ENCODE data around the gene NCKAP5.

Gene NCKAP5

DNA sequence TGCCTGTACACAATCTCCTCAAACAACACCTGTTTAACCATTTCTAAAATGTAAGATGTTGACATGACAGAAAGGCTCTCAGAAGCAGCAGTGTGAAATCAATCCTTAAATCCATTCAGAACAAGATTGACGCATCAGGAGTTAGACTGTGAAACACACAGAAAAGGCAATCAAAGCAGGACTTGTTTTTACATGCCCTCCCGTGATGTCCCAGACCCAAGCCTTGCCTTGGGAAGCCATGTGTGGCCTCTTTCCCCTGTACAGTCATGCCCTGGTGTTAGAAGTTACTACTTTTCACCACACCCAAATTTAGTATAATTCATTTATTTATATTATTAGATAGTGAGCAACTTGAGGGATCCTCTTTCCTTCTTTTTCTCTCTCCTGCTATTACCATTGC is 115.7 kb downstream of the NCKAP5 start:
- no peak for DNase-seq

DNA sequence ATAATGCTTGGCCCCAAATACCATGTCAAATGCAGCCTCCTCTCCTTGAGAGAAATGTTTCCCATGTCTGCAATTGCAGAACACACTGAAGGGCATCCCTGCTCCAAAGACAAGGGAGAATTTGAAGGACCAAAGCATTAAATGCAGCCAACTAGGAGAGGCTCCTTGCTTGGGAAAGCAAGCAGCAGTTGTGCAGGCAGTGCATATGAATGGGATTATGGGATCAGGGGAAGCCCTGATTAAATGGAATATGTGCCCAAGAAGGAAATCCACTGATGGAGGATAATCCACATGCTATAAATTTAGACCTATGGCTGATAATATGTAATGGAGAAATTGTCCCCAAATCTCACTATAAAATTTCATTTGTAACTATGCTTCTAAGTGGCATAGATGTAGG is 116.1 kb downstream of the NCKAP5 start:
- DNase-seq = no peak

DNA sequence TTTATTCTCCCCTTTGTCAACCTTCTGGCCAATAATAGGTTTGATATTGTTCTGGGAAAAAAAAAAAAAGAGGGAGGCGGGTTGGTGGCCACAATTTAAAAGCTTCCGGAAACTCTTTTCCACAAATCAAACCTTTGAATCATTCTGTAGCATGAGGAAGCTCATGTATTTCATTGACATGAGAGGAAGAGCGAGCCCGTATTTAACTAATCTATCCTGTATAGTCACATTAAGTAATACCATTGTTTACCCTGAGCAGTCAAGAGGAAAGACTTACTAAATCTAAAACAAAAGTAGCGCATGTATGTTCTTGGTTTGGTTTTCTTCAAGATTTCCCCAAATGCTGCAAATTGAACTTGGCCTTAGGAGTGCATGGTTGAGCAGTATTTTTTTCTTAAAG is 120.1 kb downstream of the NCKAP5 start:
- DNase-seq = no peak

DNA sequence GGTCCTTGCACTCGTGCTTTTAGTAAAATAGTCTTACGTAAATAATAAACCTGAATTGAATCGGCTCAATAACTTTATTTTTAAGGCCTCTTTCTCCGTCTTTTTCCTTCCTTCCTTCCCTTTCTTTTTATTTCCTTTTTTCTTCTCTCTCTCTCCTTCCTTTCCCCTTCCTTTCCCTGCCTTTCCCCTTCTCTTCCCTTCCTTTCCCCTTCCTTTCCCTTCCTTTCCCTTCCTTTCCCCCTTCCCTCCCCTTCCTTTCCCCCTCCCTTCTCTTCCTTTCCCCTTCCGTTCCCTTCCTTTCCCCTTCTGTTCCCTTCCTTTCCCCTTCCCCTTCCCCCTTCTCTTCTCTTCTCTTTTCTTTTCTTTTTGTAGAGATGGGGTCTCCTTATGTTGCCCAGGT is 121.0 kb downstream of the NCKAP5 start:
- DNase-seq = no peak

DNA sequence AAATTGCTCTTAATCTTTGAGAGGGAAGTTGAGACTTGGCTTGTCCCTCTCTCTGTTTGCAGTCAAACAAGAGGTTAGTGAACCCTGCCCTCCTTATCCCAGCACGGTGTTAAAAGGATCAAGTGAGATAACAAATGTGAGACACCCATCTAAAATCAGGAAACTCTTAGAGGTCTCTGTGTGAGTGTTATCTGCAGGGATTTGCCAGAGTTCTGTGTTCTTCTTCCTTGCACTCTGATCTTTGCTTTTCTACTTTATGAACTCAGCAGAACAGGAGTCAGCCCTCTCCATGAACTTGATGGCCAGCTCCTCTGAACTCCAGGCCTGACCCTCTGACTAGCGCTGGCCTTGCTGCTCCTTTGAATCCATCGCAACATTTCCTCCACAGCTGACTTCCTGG is 123.8 kb downstream of the NCKAP5 start:
- no peak for DNase-seq

DNA sequence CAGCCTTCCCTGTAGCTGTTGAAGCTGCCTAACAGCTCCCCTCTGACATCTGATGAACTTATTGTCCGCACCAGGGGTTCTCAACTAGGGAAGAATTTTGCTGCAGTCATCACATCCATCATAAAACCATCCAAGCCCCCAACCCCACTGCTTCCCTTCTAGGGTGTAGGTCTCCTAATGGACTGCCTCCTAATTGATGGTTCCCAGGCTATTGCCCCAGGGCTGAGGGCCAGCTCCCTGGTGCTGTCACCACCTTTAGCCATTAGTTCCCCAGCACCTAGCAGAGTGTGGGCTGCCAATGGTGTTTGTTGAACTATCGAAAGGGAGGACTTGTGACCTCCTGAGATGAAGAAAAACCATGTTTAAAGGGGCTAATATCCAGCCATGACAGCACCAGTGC is 125.9 kb downstream of the NCKAP5 start:
- no peak for DNase-seq

DNA sequence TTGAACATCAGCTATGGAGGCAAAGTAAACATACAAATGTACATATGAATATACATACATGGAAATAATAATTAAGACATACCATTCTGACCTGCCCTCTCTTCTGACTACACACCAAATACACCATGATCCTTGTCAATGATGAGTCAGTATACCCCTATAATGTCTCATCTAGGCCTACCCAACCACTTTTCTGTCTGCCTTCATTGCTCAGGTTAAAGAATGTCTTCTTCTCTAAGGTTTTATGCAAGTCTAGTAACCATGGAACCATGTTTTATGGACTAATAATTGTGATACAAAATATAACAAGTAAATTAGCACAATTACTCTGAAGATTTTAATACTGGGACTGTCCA is 128.7 kb downstream of the NCKAP5 start:
- DNase-seq = no peak

DNA sequence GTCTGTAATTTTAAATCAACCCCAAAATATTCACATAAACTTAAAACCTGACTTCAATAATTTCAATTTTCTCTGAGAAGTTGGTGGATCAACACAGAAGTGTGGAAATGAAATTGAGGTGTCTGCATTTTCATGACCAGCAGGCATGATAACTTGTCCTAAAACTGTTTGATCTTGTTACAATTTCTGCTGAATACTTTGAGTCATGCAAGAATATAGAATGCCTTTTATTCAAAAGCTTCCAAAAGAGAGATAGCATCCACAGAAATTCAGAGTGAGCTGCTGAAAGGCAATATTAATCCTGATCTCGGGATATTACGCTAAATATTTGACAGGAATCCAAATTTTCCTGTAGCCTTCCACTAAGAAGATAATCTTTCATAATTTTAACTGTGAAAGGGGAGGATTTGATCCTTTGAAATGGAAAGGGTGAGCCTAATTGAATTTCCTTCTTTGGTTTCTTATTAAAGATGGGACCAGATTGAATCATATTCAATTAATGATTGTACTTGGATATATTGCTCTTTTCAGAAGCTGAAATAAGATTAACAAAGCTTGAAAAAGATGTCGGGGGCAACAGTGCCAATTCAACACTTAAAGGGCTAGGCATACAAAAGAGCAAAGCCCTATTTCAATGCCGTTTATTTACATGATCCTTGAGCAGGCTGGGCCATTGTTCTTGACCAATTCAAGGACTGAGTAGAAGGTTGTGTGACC is 129.3 kb downstream of the NCKAP5 start:
- DNase-seq = no peak

DNA sequence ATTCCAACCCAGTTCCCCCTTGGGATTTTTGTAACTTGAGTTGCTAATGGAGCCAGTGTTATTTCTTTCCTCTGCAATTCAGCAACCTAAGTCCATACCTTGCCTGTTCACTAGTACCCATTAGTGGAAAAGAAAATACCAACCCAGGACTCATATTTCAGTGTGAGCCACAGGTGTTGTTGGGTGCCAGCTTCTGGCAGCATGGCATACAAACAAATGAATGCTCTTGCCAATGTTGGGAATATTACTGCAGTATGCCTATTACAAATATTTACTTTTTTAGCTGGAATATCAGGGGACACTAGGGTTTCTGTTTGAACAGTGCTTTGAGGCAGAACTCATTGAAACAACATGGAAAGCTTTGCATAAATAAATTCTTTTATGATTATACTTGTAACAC is 130.2 kb downstream of the NCKAP5 start:
- no peak for DNase-seq

DNA sequence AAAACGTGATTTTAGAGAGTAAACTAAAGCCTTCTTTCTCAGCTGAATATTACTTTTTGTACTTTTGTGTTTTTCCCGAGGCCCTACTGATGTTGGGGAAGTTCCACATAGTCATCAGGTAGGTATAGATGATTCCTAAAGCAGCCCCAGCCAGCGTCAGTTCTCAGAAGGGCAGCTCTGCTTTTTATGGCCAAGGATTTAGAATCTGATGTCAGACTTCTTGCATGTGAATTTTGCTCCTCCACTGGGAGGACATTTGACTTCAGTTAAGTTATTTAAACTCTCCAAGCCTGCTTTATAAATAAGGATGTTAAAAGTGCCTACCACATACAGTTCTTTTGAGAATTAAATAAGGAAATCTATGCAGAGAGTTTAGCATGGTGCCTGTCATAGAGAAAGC is 130.8 kb downstream of the NCKAP5 start:
- DNase-seq = no peak

DNA sequence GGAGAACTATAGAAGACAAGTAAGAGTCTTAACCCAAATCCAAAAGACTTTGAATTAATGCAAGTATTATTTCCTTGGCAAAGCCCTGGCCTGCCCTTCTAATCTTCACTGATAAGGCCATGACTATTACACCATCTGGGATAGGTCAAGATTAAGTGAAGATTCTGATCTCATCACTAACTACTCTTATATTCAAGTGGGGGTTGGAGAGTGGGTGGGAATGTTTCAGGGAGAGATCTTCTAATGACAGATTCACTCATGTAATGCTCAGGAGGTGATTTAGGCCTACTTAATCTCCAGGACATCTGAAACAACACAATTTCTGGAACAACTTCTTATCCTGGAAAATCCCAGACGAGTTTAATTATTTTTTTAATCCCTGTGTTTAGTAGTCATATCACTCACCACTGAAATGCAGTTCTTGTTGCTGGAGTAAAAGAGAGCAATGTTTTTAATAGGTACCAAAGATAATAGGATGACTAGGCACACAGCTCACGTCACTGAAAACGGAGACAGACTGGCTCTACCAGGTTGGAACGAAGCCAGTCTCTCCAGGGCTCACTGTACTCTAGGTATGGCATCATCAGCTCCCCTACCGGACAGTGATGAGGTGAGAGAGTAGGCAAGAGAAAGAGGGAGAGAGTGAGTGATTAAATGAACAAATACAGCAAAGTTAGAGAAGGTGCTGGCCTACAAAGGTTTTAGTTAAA is 133.1 kb downstream of the NCKAP5 start:
- DNase-seq = no peak

DNA sequence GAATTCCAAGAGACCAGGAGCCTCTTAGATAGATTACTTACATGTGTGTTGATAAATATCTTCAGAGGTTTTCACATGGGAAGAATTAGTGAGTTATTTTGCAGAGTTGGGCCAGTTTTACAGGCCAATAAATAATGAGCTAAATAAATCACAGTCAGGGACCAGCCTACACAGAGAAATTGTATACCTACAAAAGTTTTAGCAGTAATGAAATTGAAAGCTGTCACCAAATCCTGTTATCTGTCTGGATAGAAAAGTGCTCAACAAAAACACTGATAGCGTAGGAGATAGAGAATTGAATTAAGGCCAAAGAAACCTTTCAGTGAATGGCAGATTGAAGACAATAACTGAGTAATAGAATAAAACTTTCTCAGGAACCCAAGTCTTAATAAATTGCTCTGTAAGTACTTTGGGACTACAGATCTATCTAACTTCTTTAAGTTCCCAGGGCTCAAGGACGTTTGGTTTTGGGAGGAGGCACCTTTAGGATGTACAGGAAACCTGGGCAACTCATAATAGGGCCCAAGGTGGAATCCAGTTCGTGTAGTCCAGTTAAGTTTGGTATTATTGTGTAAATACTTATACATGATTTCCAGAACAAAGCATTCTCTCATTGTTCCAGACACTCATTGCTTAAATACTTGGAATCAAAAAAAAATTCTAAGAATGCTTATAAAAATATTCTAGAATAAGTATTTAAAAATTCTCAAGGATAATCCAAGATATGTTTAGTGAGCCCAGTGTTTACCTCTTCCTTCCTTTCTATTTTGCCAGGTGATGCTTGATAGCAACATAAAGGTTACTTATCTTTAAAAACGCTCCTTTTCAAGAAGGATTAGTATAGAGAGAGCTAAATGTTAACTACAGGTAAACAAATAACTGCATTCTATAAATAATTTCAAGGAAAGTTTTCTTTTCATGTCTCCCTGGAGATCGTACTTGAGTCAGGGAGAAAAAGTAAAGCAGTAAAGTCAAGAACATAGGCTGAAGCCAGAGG is 134.5 kb downstream of the NCKAP5 start:
- DNase-seq = no peak

DNA sequence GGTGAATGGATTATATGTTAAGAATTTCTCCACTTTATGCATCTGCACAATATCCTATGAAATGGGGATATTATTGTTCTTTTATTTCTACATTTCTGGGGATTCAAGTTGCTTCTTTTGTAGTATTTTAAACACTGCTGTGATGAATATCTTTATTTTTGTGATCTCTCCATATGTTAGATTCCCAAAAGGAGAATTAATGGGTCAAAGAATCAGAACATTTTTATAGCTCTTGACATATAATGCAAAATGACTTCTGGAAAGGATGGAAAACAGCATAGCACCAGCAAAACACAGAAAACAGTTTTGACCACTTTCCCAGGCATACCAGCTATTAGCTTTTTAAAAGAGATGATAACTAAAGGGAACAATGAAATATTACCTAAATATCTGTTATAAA is 135.5 kb downstream of the NCKAP5 start:
- no peak for DNase-seq

DNA sequence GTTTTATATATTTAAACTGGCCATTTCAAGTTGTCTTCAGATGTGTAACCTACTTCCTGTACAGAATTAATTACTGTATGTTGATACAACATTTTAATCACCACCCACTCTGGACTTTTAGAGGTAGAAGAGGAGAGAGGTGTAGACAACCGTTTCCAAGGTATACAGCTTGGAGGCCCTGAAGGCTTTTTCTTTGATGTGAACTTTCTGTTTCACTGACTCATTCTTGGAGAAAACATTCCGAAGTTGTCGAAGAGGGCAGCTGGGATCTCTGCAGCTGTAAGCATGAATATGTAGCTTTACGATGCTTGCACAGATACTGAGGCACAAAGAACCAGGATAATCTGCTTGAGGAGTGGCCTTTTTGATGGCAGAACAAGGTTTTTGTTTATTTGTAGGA is 137.0 kb downstream of the NCKAP5 start:
- no peak for DNase-seq

DNA sequence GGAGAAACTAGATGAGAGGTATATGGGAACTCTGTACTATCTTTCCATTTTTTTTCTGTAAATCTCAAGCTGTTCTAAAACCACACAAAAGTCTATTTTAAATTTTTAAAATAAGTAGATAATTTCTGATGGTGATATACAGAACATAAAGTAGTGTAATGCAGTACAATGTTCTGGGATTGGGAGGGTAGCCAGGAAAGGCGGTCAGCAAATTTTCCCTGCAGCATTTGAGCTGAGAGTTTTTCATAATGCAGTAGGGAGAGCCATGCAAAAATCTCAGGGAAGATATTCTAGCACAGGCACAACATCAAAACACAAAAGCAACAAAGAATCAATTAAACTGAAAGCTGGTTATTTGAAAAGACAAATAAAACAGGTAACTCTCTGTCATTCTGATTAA is 141.5 kb downstream of the NCKAP5 start:
- no peak for DNase-seq

DNA sequence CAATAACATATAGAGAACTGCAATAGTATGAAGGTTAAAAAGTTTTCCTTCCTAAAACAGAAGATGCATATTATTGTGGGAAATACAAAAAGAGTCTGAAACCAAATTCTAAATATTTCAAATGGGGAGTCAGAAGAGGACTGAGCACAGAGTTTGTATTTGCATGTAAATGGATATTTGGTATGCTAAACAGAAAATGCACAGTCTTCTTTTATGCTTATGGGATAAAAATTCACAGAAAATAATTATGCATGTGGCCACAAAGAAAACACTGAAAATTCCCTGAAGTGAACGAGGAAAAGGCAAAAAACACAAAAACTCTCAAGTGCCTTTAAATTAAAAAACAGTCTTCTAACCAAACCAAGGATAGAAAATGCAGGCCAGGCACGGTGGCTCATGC is 142.7 kb downstream of the NCKAP5 start:
- no peak for DNase-seq

DNA sequence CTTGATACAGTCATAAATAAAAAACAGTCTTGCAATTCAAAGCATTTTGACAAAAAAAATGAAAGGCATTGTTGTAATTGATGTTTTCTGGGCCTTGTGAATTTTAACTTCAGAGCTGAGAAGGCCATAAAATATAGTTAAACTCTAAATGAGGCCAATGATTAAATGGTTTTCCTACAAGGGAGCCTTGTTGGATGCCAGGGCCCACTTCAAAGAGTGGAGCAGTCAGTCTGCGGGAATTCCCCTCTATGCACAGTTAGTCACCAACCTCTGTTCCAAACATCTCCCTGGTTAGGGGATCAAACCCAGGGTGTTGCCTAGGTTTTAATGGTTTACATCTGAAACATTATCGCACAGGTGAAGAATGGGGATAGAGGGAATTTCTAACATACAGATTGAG is 143.4 kb downstream of the NCKAP5 start:
- no peak for DNase-seq

DNA sequence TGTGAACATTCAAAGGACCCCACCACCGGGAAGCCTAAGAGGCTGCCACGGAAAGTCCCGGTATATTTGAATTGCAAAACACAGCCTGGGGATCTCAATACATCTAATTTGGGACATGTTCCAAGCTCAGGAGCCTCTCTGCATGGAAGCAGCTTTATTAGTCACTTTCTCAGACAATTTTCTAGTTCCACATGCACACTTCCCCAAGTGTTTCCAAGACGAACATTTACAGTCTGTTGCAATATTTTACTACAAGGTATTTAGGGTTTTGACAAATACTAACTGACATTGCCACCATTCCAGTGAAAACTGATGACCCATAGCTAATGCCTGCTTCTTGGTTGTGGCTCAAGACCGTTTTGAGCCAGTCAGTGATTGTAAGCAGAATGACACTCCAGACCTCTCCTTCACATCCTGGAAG is 145.3 kb downstream of the NCKAP5 start:
- DNase-seq = no peak

DNA sequence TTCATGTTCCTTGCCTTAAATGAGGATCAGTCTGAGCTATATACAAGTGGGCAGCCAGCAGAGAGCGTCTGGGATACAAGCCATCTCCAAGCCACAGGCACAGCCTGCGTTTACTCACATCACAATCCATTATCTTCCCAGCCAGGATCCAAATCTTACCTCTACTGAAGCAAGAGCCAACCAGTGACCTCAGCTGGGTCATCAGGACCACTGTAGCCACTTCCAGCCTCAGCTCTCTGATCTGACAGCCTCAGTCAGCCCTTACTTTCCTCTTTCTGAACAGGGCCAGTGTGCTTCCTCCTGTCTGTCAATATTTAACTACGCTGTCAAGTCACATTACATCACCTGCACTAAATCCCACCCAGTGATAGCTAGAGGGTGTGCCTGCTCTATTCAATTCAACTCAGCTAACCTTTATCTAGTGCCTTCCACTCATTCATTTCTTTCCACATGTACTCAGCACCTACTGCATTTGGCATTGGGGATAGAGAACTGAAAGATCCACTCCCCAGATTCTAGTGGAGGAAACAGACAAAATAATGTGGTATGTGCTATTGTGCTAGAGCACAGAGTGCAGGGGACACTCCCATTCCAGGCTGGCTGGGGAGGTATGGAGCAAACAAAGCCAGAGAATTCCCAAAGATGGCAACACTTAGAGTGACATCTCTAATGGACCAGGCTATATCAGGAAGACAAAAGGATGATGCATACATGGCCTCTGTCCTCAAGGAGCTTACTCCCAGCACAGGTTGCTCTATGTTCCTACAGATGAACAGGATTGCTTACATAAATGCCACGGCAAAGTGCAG is 146.5 kb downstream of the NCKAP5 start:
- no peak for DNase-seq

DNA sequence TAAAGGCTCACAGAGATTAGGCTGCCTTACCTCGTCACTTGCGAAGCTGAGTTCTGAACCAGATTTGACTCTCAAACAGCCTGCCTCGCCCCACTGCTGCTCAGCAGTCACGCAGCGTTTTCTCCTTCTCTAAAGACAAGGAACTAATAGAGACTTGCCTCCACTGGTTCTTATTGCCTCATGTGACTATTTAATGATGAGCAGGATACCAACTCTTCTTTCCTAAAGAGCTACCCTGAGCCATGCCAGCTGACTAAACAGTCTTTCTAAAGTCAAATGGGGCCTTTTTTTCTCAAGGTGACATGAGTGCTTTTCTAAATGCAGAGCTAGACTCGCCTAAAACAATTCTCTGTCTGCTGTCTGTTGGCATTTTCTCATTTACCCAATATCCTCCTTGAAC is 147.5 kb downstream of the NCKAP5 start:
- no peak for DNase-seq

DNA sequence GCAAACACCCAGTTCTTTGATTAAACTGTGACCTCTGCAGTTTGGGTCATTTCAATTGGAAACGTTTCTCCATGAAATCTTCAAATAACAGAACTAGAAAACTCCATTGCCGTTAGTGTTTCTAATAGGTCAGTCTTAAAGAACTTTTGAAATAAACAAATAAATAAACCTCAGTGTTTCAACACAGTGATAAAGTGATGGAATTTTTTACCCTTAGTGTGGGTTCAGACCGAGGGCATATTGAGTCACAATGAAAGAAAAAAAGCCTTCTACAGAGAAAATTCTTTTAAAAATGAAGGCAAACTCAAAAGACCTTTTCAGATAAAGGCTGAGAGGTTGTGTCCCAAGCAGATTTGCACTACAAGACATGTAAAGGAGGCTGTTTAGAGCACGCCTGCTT is 149.6 kb downstream of the NCKAP5 start:
- DNase-seq = no peak

DNA sequence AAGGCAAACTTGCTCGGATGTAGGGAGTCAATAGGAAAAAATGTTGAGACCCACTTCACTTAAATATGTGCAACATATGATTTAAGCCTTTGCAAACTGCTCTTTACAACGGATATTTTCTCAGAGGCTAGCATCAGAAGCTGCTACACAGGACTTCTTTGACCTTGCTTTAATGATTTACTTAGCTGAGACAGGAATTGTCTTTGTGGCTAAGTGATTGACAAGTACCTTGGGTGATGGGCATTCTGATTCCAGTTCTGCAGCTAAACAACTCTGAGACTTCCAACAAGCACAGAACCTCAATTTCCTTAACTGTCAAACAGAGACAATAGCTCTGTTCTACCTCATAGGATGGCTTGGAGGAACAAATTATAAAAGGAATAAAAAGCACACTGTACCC is 150.2 kb downstream of the NCKAP5 start:
- DNase-seq = no peak

DNA sequence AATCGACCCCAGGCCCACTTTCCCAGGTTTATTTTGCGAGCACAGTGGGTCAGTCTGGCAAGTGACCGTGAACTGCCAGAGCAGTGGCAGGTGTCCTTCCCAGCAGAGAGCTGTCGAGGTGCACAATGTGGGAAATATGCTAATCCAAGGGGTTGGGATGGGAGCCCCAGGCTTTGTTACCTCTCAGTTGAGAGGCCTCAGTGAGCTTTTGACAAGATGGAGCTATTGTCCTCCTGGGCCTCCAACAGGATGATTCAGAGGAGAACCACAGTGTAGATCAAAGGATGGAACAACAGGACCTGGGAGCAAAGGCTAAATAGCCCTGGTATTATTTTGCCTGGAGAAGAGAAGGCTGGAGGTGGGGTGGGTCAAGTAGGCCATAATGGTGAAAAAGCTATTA is 150.8 kb downstream of the NCKAP5 start:
- no peak for DNase-seq

Data from activated CD4-positive, CD25-positive, alpha-beta regulatory T cell treated with anti-CD3 and anti-CD28 coated beads, Interleukin-2, amount 50 U/mL, for 72 hours (primary cell).